Bronchial epithelial cell (primary cell): Measurements from ENCODE around the gene DRG1. TPM values are rescaled to one million over a fixed set of nuclear protein-coding genes. Genes with fewer than 3 reads are reported as not detected.

Source experiments
- DNase-seq: peaks from one replicate; pipeline ENCODE4 v3.0.0-alpha.2; 2010; ENCODE audit warnings: low read depth
- FAIRE-seq: peaks from 2 replicates; lab custom pipeline; 2011; peaks lifted over from hg19 to GRCh38; lab: Jason Lieb, UNC
- H3K27me3 ChIP-seq: 2 replicates; pipeline ENCODE4 v1.5.1; 2011; ENCODE audit warnings: low read length; ENCODE audit not compliant: control insufficient read depth, insufficient read depth
- H3K36me3 ChIP-seq: 2 replicates; pipeline ENCODE4 v1.5.1; 2011; ENCODE audit warnings: low read length; ENCODE audit not compliant: control insufficient read depth, insufficient read depth
- H3K4me3 ChIP-seq: 2 replicates; pipeline ENCODE4 v1.5.1; 2011; ENCODE audit warnings: mild to moderate bottlenecking, low read depth, low read length, control low read depth
- CTCF ChIP-seq: IDR thresholded peaks from 2 replicates; pipeline ENCODE4 v1.5.1; 2011; ENCODE audit warnings: mild to moderate bottlenecking, moderate library complexity, low read length, control low read depth, inconsistent platforms; ENCODE audit not compliant: insufficient read depth, severe bottlenecking
- total RNA-seq: library from RNA; depleted of rRNA; stranded (reverse); fragments of >200 nt; gene quantifications from 2 replicates; pipeline ENCODE4 v1.2.1, GENCODE V29; 2014

Gene DRG1
- total RNA-seq, 1 donor from 2014 or later, result 74.2 TPM

- no peak for TF ChIP-seq CTCF
- DNase-seq (no peak), FAIRE-seq (no peak)
- H3K27me3 ChIP-seq, result no peaks in the 10 kb centered on the region
- peaks cover 8% of the 10 kb centered on the region for H3K36me3 ChIP-seq
- H3K4me3 ChIP-seq, result no peak overlapping the region
Observed at GRCh38 chr22:31448382-31448781, 49.0 kb downstream of the DRG1 start.

- Histone ChIP-seq H3K36me3 (peaks cover 11% of the 10 kb centered on the region), H3K27me3 (no peaks in the 10 kb centered on the region), H3K4me3 (no peak overlapping the region)
- FAIRE-seq (no peak), DNase-seq (no peak)
- no peak for TF ChIP-seq CTCF
Observed at GRCh38 chr22:31449506-31449905, 50.1 kb downstream of the DRG1 start.

- FAIRE-seq (no peak), DNase-seq (peak; percentile 51)
- Histone ChIP-seq H3K4me3 (no peak overlapping the region), H3K36me3 (peaks cover 10% of the 10 kb centered on the region), H3K27me3 (no peaks in the 10 kb centered on the region)
- peak; percentile 61 for TF ChIP-seq CTCF
Observed at GRCh38 chr22:31451709-31452571, 52.5 kb downstream of the DRG1 start.

- Histone ChIP-seq H3K36me3 (peaks cover 13% of the 10 kb centered on the region), H3K4me3 (no peak overlapping the region), H3K27me3 (no peaks in the 10 kb centered on the region)
- FAIRE-seq (no peak), DNase-seq (no peak)
- no peak for TF ChIP-seq CTCF
Observed at GRCh38 chr22:31461699-31462098, 62.3 kb downstream of the DRG1 start.

- TF ChIP-seq CTCF, result no peak
- Histone ChIP-seq H3K4me3 (no peak overlapping the region), H3K27me3 (no peaks in the 10 kb centered on the region), H3K36me3 (peaks cover 15% of the 10 kb centered on the region)
- DNase-seq, result no peak
- no peak for FAIRE-seq
Observed at GRCh38 chr22:31465307-31465706, 65.9 kb downstream of the DRG1 start.

DNA sequence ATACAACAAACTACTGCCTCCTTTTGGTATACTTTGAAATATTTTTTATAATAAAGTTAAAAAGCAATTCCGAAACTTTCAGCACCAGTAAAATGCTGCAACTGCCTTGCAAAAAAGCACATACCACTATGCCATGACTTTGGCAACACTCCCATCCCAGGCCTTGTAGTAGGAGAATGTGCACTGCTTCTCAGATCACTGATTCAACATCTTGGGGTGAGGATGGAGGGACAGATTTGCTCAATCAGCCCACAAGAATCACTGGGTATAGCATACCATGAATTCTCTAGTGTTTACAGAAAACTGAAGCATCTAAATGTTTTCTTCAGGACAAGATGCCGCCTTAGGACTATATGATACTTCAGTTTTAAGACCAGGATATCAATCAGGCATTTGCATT lies 75.3 kb downstream of the DRG1 start:
- DNase-seq (no peak), FAIRE-seq (no peak)
- no peak overlapping the region for H3K4me3 ChIP-seq
- H3K36me3 ChIP-seq, result peaks cover 5% of the 10 kb centered on the region
- H3K27me3 ChIP-seq, result no peaks in the 10 kb centered on the region
- no peak for TF ChIP-seq CTCF
